H1 (cell line): ENCODE measurements around the gene KCNQ1. TPM values are rescaled to one million over a fixed set of nuclear protein-coding genes. Genes with fewer than 3 reads are reported as not detected.
A peak's percentile ranks its signal among the peaks of the same experiment; 100 is the strongest.

Experiments
- CTCF ChIA-PET: fragments of 300-600 bp; sonication (Branson Sonifier 250); formaldehyde crosslinking; loops from one replicate; lab custom pipeline; 2021; ENCODE audit not compliant: partially characterized antibody; lab: Charles Lee
- POLR2A ChIA-PET: fragments of 300-600 bp; sonication (Branson Sonifier 250); formaldehyde crosslinking; loops from one replicate; lab custom pipeline; 2021; ENCODE audit warnings: inconsistent platforms; ENCODE audit not compliant: partially characterized antibody; lab: Charles Lee
- DNase-seq, 2 experiments: peaks; one replicate each; pipeline versions ENCODE4 v3.0.0 to v3.0.0-alpha.2; 2010 to 2022; ENCODE audit warnings: low spot score in 2 of 2, low read depth in 1 of 2, mixed read lengths in 1 of 2
- FAIRE-seq: peaks from 2 replicates; lab custom pipeline; 2011; peaks lifted over from hg19 to GRCh38; lab: Jason Lieb, UNC
- H2AFZ ChIP-seq: 2 replicates; pipeline ENCODE4 v1.8.1; 2012; ENCODE audit warnings: low read length, inconsistent platforms
- H2AK5ac ChIP-seq: 2 replicates; pipeline ENCODE4 v1.6.1; 2013; ENCODE audit warnings: low read depth, low read length
- H2BK120ac ChIP-seq: replicated peaks from 2 replicates; pipeline ENCODE3; 2013; ENCODE audit warnings: low read depth, low read length, inconsistent platforms
- H2BK12ac ChIP-seq: 2 replicates; pipeline ENCODE4 v1.6.1; 2013; ENCODE audit warnings: low read depth, low read length
- H2BK15ac ChIP-seq: 2 replicates; pipeline ENCODE4 v1.6.1; 2013; ENCODE audit warnings: low read length
- H2BK20ac ChIP-seq: 2 replicates; pipeline ENCODE4 v1.6.1; 2013; ENCODE audit warnings: low read length
- H2BK5ac ChIP-seq: 2 replicates; pipeline ENCODE4 v1.6.1; 2013; ENCODE audit warnings: low read depth, low read length
- H3K14ac ChIP-seq: 2 replicates; pipeline ENCODE4 v1.6.1; 2013; ENCODE audit warnings: inconsistent platforms; ENCODE audit not compliant: insufficient read length
- H3K18ac ChIP-seq: 2 replicates; pipeline ENCODE4 v1.6.1; 2013; ENCODE audit warnings: low read length; ENCODE audit errors: extremely low read depth
- H3K23ac ChIP-seq: 2 replicates; pipeline ENCODE4 v1.6.1; 2013; ENCODE audit warnings: inconsistent platforms; ENCODE audit not compliant: insufficient read length
- H3K23me2 ChIP-seq: 2 replicates; pipeline ENCODE4 v1.6.1; 2013; ENCODE audit warnings: low read depth, low read length
- H3K27ac ChIP-seq: 2 replicates; pipeline ENCODE4 v1.6.1; 2011; ENCODE audit warnings: low read depth, low read length, inconsistent platforms
- H3K27me3 ChIP-seq, 4 experiments: replicated peaks in 1 of 4; 1 replicate in 1 of 4; 2 replicates in 3 of 4; pipeline versions ENCODE4 v1.6.1 to v1.8.1; 2011 to 2013; ENCODE audit warnings: low read length in 3 of 4, mild to moderate bottlenecking in 3 of 4, inconsistent platforms in 2 of 4, mixed read lengths in 2 of 4, moderate library complexity in 1 of 4; ENCODE audit not compliant: control insufficient read depth in 3 of 4, insufficient read depth in 3 of 4; ENCODE audit errors: extremely low read depth in 1 of 4
- H3K36me3 ChIP-seq, 4 experiments: 2 replicates each; pipeline versions ENCODE4 v1.6.1 to v1.8.1; 2011 to 2013; ENCODE audit warnings: mild to moderate bottlenecking in 4 of 4, low read length in 3 of 4, moderate library complexity in 2 of 4, control low read depth in 1 of 4, inconsistent platforms in 1 of 4; ENCODE audit not compliant: insufficient read depth in 4 of 4, control insufficient read depth in 2 of 4
- H3K4ac ChIP-seq: replicated peaks from 2 replicates; pipeline ENCODE3; 2013; ENCODE audit warnings: low read length, low read depth, mixed read lengths, inconsistent platforms; ENCODE audit not compliant: insufficient read length
- H3K4me1 ChIP-seq, 4 experiments: replicated peaks in 1 of 4; 1 replicate in 1 of 4; 2 replicates in 3 of 4; pipeline versions ENCODE4 v1.6.1 to v1.8.1; 2011 to 2013; ENCODE audit warnings: low read length in 3 of 4, inconsistent platforms in 2 of 4, mixed read lengths in 1 of 4; ENCODE audit not compliant: insufficient read depth in 4 of 4, control insufficient read depth in 3 of 4
- H3K4me2 ChIP-seq, 2 experiments: 2 replicates each; pipeline versions ENCODE4 v1.6.1 to v1.8.1; 2011 to 2013; ENCODE audit warnings: low read depth in 2 of 2, low read length in 2 of 2, control low read depth in 1 of 2, inconsistent platforms in 1 of 2, mild to moderate bottlenecking in 1 of 2; ENCODE audit not compliant: insufficient read depth in 1 of 2
- H3K4me3 ChIP-seq, 4 experiments: fragments of 200-600, 300-600 bp in 1 of 4; sonication (generic), shearing (Covaris generic), sonication (Bioruptor Twin) in 1 of 4; 2 replicates each; pipeline versions ENCODE4 v1.5.1 to v1.8.1; 2011 to 2016; ENCODE audit warnings: low read length in 4 of 4, low read depth in 3 of 4, control low read depth in 2 of 4, inconsistent platforms in 2 of 4, mild to moderate bottlenecking in 2 of 4, mixed read lengths in 1 of 4, moderate library complexity in 1 of 4; ENCODE audit not compliant: insufficient read depth in 2 of 4; ENCODE audit errors: extremely low read depth in 1 of 4
- H3K56ac ChIP-seq: replicated peaks from 2 replicates; pipeline ENCODE3; 2013; ENCODE audit warnings: low read depth, mild to moderate bottlenecking, mixed read lengths, low read length, inconsistent platforms; ENCODE audit not compliant: insufficient read length
- H3K79me1 ChIP-seq: 2 replicates; pipeline ENCODE4 v1.6.1; 2013; ENCODE audit warnings: low read depth, low read length, control low read depth
- H3K79me2 ChIP-seq, 2 experiments: 2 replicates each; pipeline versions ENCODE4 v1.6.1 to v1.8.1; 2012 to 2013; ENCODE audit warnings: low read length in 2 of 2, mild to moderate bottlenecking in 2 of 2, inconsistent platforms in 1 of 2; ENCODE audit not compliant: insufficient read depth in 2 of 2, control insufficient read depth in 1 of 2
- H3K9ac ChIP-seq, 4 experiments: replicated peaks in 1 of 4; 1 replicate in 1 of 4; 2 replicates in 3 of 4; pipeline versions ENCODE4 v1.6.1 to v1.8.1; 2011 to 2013; ENCODE audit warnings: low read depth in 3 of 4, low read length in 3 of 4, control low read depth in 2 of 4, mild to moderate bottlenecking in 2 of 4, moderate library complexity in 2 of 4, inconsistent platforms in 1 of 4; ENCODE audit errors: extremely low read depth in 1 of 4
- H3K9me3 ChIP-seq, 2 experiments: 2 replicates each; pipeline versions ENCODE4 v1.6.1 to v1.8.1; 2012 to 2013; ENCODE audit warnings: mild to moderate bottlenecking in 2 of 2, moderate library complexity in 2 of 2, control low read depth in 1 of 2, inconsistent platforms in 1 of 2, low read depth in 1 of 2, low read length in 1 of 2, mixed read lengths in 1 of 2; ENCODE audit not compliant: insufficient read depth in 2 of 2
- H4K20me1 ChIP-seq, 2 experiments: replicated peaks in 1 of 2; 2 replicates each; pipeline versions ENCODE3 to v1.8.1; 2011 to 2013; ENCODE audit warnings: inconsistent platforms in 2 of 2, low read length in 2 of 2, mild to moderate bottlenecking in 1 of 2; ENCODE audit not compliant: insufficient read depth in 2 of 2, control insufficient read depth in 1 of 2
- H4K5ac ChIP-seq: 2 replicates; pipeline ENCODE4 v1.6.1; 2013; ENCODE audit warnings: low read length, low read depth, mixed read lengths, inconsistent platforms; ENCODE audit not compliant: insufficient read length
- H4K8ac ChIP-seq: 2 replicates; pipeline ENCODE4 v1.8.0; 2013; ENCODE audit warnings: mild to moderate bottlenecking, moderate library complexity, low read length, inconsistent platforms; ENCODE audit not compliant: insufficient read depth; ENCODE audit errors: extremely low read depth
- H4K91ac ChIP-seq: replicated peaks from 2 replicates; pipeline ENCODE3; 2013; ENCODE audit warnings: low read length, mixed read lengths, inconsistent platforms; ENCODE audit not compliant: insufficient read length
- ASH2L ChIP-seq: fragments of 200-600, 300-600 bp; sonication (generic); IDR thresholded peaks from one replicate; pipeline ENCODE4 v1.7.1; 2017; ENCODE audit warnings: low read length
- CBX5 ChIP-seq: fragments of 300-800, 300-1000 bp; sonication (generic); IDR thresholded peaks from 2 replicates; pipeline ENCODE4 v1.7.1; 2016; ENCODE audit warnings: antibody characterized with exemption, low read length, low read depth
- FOSL1 ChIP-seq: IDR thresholded peaks from 2 replicates; pipeline ENCODE4 v1.6.1; 2011; ENCODE audit warnings: mild to moderate bottlenecking, low read depth, low read length, moderate library complexity; ENCODE audit not compliant: insufficient read depth
- HDAC6 ChIP-seq: IDR thresholded peaks from one replicate; pipeline ENCODE4 v1.7.1; 2012; ENCODE audit warnings: low read depth, mild to moderate bottlenecking, inconsistent platforms, low read length, moderate library complexity
- KDM4A ChIP-seq: IDR thresholded peaks from one replicate; pipeline ENCODE4 v1.7.1; 2012; ENCODE audit warnings: low read depth, mild to moderate bottlenecking, moderate library complexity, low read length, inconsistent platforms; ENCODE audit not compliant: severe bottlenecking
- RNF2 ChIP-seq: fragments of 200-900, 300-1000 bp; sonication (generic); IDR thresholded peaks from 2 replicates; pipeline ENCODE4 v1.7.1; 2016; ENCODE audit warnings: borderline replicate concordance, low read depth, mild to moderate bottlenecking, antibody characterized with exemption, low read length; ENCODE audit not compliant: poor library complexity, severe bottlenecking; ENCODE audit errors: missing control alignments
- SAP30 ChIP-seq: fragments of 300-600 bp; sonication (generic); IDR thresholded peaks from 2 replicates; pipeline ENCODE4 v1.7.1; 2012; ENCODE audit warnings: low read length, moderate library complexity, mild to moderate bottlenecking, inconsistent platforms; ENCODE audit not compliant: insufficient read depth, insufficient replicate concordance
- SIRT6 ChIP-seq: IDR thresholded peaks from one replicate; pipeline ENCODE4 v1.7.1; 2012; ENCODE audit warnings: low read length, inconsistent platforms
- WGBS, 2 experiments: shearing (Covaris generic) in 1 of 2; methylation state at CpG; one replicate each; pipeline versions ENCODE4 v1.1.6 to v1.1.7; 2013 to 2015; ENCODE audit warnings: low lambda C conversion rate in 2 of 2, mixed read lengths in 2 of 2, inconsistent platforms in 1 of 2, low coverage in 1 of 2, missing lambda C conversion rate in 1 of 2; ENCODE audit not compliant: insufficient replicate concordance in 2 of 2, insufficient coverage in 1 of 2, insufficient read length in 1 of 2; ENCODE audit errors: extremely low coverage in 1 of 2, missing lambda C conversion rate in 1 of 2; 5-methylcytosine and 5-hydroxymethylcytosine counted together
- polyA plus RNA-seq, 7 experiments: library from polyadenylated mRNA; depleted of rRNA in 3 of 7; stranded (reverse) in 5 of 7; unstranded in 2 of 7; fragments of >200 nt in 5 of 7; fragments of 200-250 nt in 2 of 7; gene quantifications; 1 replicate in 5 of 7; 2 replicates in 1 of 7; 4 replicates in 1 of 7; pipeline versions ENCODE4 v1.2.1 to v1.2.3, GENCODE V29; 2011 to 2013; ENCODE audit warnings: missing spikeins in 2 of 7, mixed read lengths in 2 of 7
- total RNA-seq: library from RNA; stranded (reverse); fragmentation: NEBNext Ultra II Directional; extraction: Animal tissue kit (Norgen Biotek cat#: 25700); gene quantifications from 2 replicates; pipeline ENCODE4 v1.2.1, GENCODE V29; 2021
- TF ChIP-seq, protein P1 (sequence below): IDR thresholded peaks from 2 replicates; pipeline ENCODE4 v1.6.1; 2012; ENCODE audit warnings: inconsistent platforms
- TF ChIP-seq, protein P2 (sequence below): IDR thresholded peaks from 2 replicates; pipeline ENCODE4 v1.6.1; 2011; ENCODE audit warnings: low read length, improper control_type of control experiment

KCNQ1 gene
- total and polyA plus RNA-seq, 2 of the 8 experiments (the other 6 are each of a cell fraction or from before 2014, with no cell fraction given): 1.9 to 2.0 TPM

DNA sequence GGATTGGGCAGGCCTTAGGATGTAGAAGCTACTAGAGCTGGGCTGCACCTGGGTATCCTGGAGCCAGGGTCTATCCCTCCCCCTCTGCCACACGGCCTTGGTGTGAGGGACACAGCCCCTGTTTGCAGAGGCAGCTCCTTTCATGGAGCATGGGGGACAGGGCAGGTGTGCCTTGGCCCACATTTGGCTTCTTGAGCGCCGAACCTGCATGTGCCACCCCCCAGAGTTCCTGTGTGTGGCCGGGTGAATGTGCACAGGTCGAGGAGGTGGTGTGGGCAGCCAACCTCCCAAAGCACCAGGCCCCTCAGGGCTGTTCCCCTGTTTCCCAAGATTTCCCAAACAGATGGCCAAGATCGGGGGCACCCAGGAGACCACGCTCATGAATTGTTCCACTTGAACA lies 262.9 kb downstream of the KCNQ1 start:
- Histone ChIP-seq H3K79me2 (no peaks in the 10 kb centered on the region), H3K4me3 (no peak overlapping the region), H3K4me1 (peaks cover 0 to 13% (median 8%) of the 10 kb centered on the region in 4 experiments; a peak in 6 of 7 replicates), H2BK15ac (no peak overlapping the region), H2AK5ac (no peak overlapping the region), H3K27me3 (peaks cover 5 to 56% (median 30%) of the 10 kb centered on the region in 4 experiments; a peak in 6 of 7 replicates), H2BK120ac (no peak overlapping the region), H3K79me1 (no peaks in the 10 kb centered on the region), H3K9ac (no peak overlapping the region), H4K91ac (no peak overlapping the region), H4K20me1 (no peaks in the 10 kb centered on the region), H3K18ac (no peak overlapping the region), H2BK20ac (no peak overlapping the region), H3K23ac (no peak overlapping the region), H3K4me2 (no peak overlapping the region), H3K9me3 (peaks cover 0 to 12% of the 10 kb centered on the region in 2 experiments; a peak in 2 of 4 replicates), H2BK5ac (0 out of 2 replicates have a peak overlapping the region, but pooled peaks have one; percentile 5), H2BK12ac (no peak overlapping the region), H3K4ac (no peak overlapping the region), H3K14ac (no peak overlapping the region), H3K23me2 (no peaks in the 10 kb centered on the region), H3K56ac (no peak overlapping the region), H4K8ac (no peak overlapping the region), H2AFZ (no peak overlapping the region), H4K5ac (no peak overlapping the region), H3K27ac (no peak overlapping the region), H3K36me3 (no peaks in the 10 kb centered on the region)
- 79% methylated on average over 7 of the region's 7 CpGs; no CpG with 5 or more reads in 1 of the 2 experiments for WGBS, 2 experiments
- POLR2A ChIA-PET: interaction anchor here (1.0 to 1.8 kb wide), 3 partner anchors 10 to 39 kb away, joined by 3 to 5 read pairs (median 4); no protein-coding TSS in a partner anchor
- FAIRE-seq (no peak), DNase-seq (no peak)
- CTCF ChIA-PET: interaction anchor here (0.7 to 1.6 kb wide), 5 partner anchors 9 to 180 kb away, joined by 3 to 4 read pairs (median 4); no protein-coding TSS in a partner anchor
- TF ChIP-seq ASH2L (no peak), FOSL1 (no peak), SIRT6 (no peak), RNF2 (no peak), KDM4A (no peak), SAP30 (no peak), CBX5 (no peak), HDAC6 (no peak)
- TF ChIP-seq, protein P1, sequence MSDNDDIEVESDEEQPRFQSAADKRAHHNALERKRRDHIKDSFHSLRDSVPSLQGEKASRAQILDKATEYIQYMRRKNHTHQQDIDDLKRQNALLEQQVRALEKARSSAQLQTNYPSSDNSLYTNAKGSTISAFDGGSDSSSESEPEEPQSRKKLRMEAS: no peak
- TF ChIP-seq, protein P2, sequence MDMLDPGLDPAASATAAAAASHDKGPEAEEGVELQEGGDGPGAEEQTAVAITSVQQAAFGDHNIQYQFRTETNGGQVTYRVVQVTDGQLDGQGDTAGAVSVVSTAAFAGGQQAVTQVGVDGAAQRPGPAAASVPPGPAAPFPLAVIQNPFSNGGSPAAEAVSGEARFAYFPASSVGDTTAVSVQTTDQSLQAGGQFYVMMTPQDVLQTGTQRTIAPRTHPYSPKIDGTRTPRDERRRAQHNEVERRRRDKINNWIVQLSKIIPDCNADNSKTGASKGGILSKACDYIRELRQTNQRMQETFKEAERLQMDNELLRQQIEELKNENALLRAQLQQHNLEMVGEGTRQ: no peak
